ENCODE data around the gene STAP2. TPM values are rescaled to one million over a fixed set of nuclear protein-coding genes. Genes with fewer than 3 reads are reported as not detected.
A peak's percentile ranks its signal among the peaks of the same experiment; 100 is the strongest.

Gene STAP2
- polyA plus RNA-seq, 1 donor (not counting 4 experiments of a cell fraction or from before 2014, with no cell fraction given): 60.0 TPM

GRCh38 chr19:4374498-4375163 lies 36.0 kb upstream of the STAP2 start:
- H3K4me2 ChIP-seq (ENCODE audit: control insufficient read depth, extremely low read depth, insufficient read depth, low read depth, low read length): peak overlapping the region; percentile 78
- peaks cover 16% of the 10 kb centered on the region for H4K20me1 ChIP-seq (ENCODE audit: control insufficient read depth, extremely low read depth, insufficient read depth, low read length)
- peaks cover 75% of the 10 kb centered on the region for H3K79me2 ChIP-seq (ENCODE audit: control insufficient read depth, insufficient read depth, low read length)
- peaks cover 2 to 4% of the 10 kb centered on the region in 2 experiments for H3K36me3 ChIP-seq (ENCODE audit: control insufficient read depth in 2 of 2, extremely low read depth in 1 of 2, insufficient read depth in 2 of 2, low read length in 2 of 2)
- dilution Hi-C loops (cut with MboI; ENCODE audit: extremely low pct_ligation_motif_present, low sequenced_read_pairs): no loop called here
- no peak for DNase-seq (ENCODE audit: low read depth, low spot score)
- H3K27ac ChIP-seq (ENCODE audit: control insufficient read depth, insufficient read depth, low read length): peak overlapping the region; percentile 83
- TF ChIP-seq EZH2 (IDR thresholded peaks at IDR 0.05; ENCODE audit: low read length): no peak
- TF ChIP-seq, protein P1, sequence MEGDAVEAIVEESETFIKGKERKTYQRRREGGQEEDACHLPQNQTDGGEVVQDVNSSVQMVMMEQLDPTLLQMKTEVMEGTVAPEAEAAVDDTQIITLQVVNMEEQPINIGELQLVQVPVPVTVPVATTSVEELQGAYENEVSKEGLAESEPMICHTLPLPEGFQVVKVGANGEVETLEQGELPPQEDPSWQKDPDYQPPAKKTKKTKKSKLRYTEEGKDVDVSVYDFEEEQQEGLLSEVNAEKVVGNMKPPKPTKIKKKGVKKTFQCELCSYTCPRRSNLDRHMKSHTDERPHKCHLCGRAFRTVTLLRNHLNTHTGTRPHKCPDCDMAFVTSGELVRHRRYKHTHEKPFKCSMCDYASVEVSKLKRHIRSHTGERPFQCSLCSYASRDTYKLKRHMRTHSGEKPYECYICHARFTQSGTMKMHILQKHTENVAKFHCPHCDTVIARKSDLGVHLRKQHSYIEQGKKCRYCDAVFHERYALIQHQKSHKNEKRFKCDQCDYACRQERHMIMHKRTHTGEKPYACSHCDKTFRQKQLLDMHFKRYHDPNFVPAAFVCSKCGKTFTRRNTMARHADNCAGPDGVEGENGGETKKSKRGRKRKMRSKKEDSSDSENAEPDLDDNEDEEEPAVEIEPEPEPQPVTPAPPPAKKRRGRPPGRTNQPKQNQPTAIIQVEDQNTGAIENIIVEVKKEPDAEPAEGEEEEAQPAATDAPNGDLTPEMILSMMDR (optimal IDR thresholded peaks at IDR 0.05 in 1 of 3, IDR thresholded peaks at IDR 0.05 in 1 of 3, conservative IDR thresholded peaks at IDR 0.05 in 1 of 3; ENCODE audit: extremely low read depth in 1 of 3, insufficient read depth in 2 of 3, low read length in 3 of 3): peak in 1 of 3 experiments; percentile 16
- no peak for FAIRE-seq
- peak overlapping the region; percentile 77 for H3K9ac ChIP-seq (ENCODE audit: control insufficient read depth, extremely low read depth, insufficient read depth, low read length)
- no peaks in the 10 kb centered on the region for H3K9me3 ChIP-seq (ENCODE audit: control insufficient read depth, low read depth, low read length)
- no peak overlapping the region for H3K4me3 ChIP-seq (ENCODE audit: control insufficient read depth in 2 of 3, extremely low read depth in 1 of 3, insufficient read depth in 2 of 3, low read depth in 1 of 3, low read length in 3 of 3)
- no peak overlapping the region for H2AFZ ChIP-seq (ENCODE audit: control insufficient read depth, low read length)
- no peaks in the 10 kb centered on the region for H3K27me3 ChIP-seq (ENCODE audit: control insufficient read depth, extremely low read depth, insufficient read depth, low read length)
- H3K4me1 ChIP-seq (ENCODE audit: control insufficient read depth, extremely low read depth, insufficient read depth, low read length): peaks cover 64% of the 10 kb centered on the region
- peaks cover 8% of the 10 kb centered on the region for H3K9me1 ChIP-seq (ENCODE audit: control insufficient read depth, extremely low read depth, insufficient read depth, low read length)

DNA sequence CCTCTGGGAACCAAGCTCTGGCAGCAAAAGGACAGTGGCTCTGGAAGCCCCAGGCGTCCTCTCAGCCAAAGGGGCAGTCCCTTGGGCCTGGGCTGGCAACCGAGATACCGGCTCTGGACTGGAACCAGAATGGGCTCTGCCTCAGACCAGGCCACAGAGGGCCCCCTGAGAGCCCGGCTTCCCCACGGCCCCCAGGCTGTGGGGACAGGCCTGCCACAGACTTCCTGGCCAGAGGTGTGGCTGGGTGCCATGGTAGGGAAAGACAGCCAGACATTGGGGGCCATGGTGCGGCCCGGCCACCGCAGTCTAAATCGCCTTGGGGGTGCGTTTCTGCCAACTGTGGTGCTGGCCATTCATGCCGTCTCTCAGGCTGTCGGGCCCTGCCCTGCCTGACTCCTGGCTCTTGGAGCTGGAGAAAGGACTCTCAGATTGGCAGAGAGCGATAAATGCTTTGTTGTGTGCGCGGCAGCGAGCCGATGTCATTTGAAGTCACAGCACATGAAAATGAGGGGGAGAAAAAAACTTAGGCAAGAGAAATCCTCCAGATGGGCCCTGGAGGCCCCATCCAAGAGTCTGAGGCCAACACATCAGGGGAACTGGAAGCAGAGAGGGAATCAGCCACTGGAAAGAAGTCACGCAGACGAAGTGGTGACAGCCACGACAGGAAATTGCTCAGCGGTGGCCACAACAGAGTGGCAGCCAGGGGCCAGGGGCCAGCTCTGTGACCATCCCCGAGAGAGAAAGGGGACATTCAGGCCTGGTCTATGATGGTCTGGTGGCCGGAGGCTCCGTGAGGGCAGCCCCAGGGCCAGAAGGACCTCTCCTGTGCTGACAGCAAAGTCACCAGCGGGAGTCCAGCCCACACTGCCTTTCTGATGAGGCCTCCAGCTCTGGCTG lies 35.2 kb upstream of the STAP2 start:
- Histone ChIP-seq H3K9ac (ENCODE audit: control insufficient read depth, extremely low read depth, insufficient read depth, low read length) (peak overlapping the region; percentile 77), H3K27ac (ENCODE audit: control insufficient read depth, insufficient read depth, low read length) (peak overlapping the region; percentile 83), H4K20me1 (ENCODE audit: control insufficient read depth, extremely low read depth, insufficient read depth, low read length) (peaks cover 12% of the 10 kb centered on the region), H3K9me3 (ENCODE audit: control insufficient read depth, low read depth, low read length) (no peaks in the 10 kb centered on the region), H3K36me3 (ENCODE audit: control insufficient read depth in 2 of 2, extremely low read depth in 1 of 2, insufficient read depth in 2 of 2, low read length in 2 of 2) (peaks cover 2 to 4% of the 10 kb centered on the region in 2 experiments), H3K4me3 (ENCODE audit: control insufficient read depth in 2 of 3, extremely low read depth in 1 of 3, insufficient read depth in 2 of 3, low read depth in 1 of 3, low read length in 3 of 3) (no peak overlapping the region), H3K27me3 (ENCODE audit: control insufficient read depth, extremely low read depth, insufficient read depth, low read length) (no peaks in the 10 kb centered on the region), H2AFZ (ENCODE audit: control insufficient read depth, low read length) (no peak overlapping the region), H3K4me2 (ENCODE audit: control insufficient read depth, extremely low read depth, insufficient read depth, low read depth, low read length) (peak overlapping the region; percentile 78), H3K79me2 (ENCODE audit: control insufficient read depth, insufficient read depth, low read length) (peaks cover 73% of the 10 kb centered on the region), H3K9me1 (ENCODE audit: control insufficient read depth, extremely low read depth, insufficient read depth, low read length) (peaks cover 8% of the 10 kb centered on the region), H3K4me1 (ENCODE audit: control insufficient read depth, extremely low read depth, insufficient read depth, low read length) (peaks cover 66% of the 10 kb centered on the region)
- FAIRE-seq (no peak), DNase-seq (ENCODE audit: low read depth, low spot score) (no peak)
- dilution Hi-C loops (cut with MboI; ENCODE audit: extremely low pct_ligation_motif_present, low sequenced_read_pairs): no loop called here
- no peak for TF ChIP-seq EZH2 (IDR thresholded peaks at IDR 0.05; ENCODE audit: low read length)
- TF ChIP-seq, protein P1 (optimal IDR thresholded peaks at IDR 0.05 in 1 of 3, IDR thresholded peaks at IDR 0.05 in 1 of 3, conservative IDR thresholded peaks at IDR 0.05 in 1 of 3; ENCODE audit: extremely low read depth in 1 of 3, insufficient read depth in 2 of 3, low read length in 3 of 3): no peak
